ENCODE measurements around the gene LGALS12. TPM values are rescaled to one million over a fixed set of nuclear protein-coding genes. Genes with fewer than 3 reads are reported as not detected.

Gene LGALS12
- 100 to 1,000 TPM in 1 of 4 donors, 10 to 100 TPM in 3; 30.2 to 230 (median 71.0) TPM for total RNA-seq

GRCh38 chr11:63505857-63506528, at the start of gene LGALS12:
TSS of gene LGALS12 (plus strand) at chr11:63506084. CDS start at chr11:63506459, 375 bp downstream.
- TF ChIP-seq CTCF (IDR thresholded peaks at IDR 0.05; ENCODE audit: low read depth): no peak

GRCh38 chr11:63459586-63459985, 46.3 kb upstream of the LGALS12 start:
- no peak for TF ChIP-seq CTCF (IDR thresholded peaks at IDR 0.05; ENCODE audit: low read depth)

- TF ChIP-seq CTCF (IDR thresholded peaks at IDR 0.05; ENCODE audit: low read depth): no peak
Measured at GRCh38 chr11:63462137-63462536, 43.7 kb upstream of the LGALS12 start.

GRCh38 chr11:63470311-63470710, 35.6 kb upstream of the LGALS12 start:
- TF ChIP-seq CTCF (IDR thresholded peaks at IDR 0.05; ENCODE audit: low read depth): no peak

- TF ChIP-seq CTCF (IDR thresholded peaks at IDR 0.05; ENCODE audit: low read depth): no peak
Measured at GRCh38 chr11:63472372-63472771, 33.5 kb upstream of the LGALS12 start.

GRCh38 chr11:63476618-63477017, 29.3 kb upstream of the LGALS12 start:
- no peak for TF ChIP-seq CTCF (IDR thresholded peaks at IDR 0.05; ENCODE audit: low read depth)

GRCh38 chr11:63478896-63479295, 27.0 kb upstream of the LGALS12 start:
- no peak for TF ChIP-seq CTCF (IDR thresholded peaks at IDR 0.05; ENCODE audit: low read depth)
